K562 (cell line): ENCODE measurements around the gene SLC25A5. TPM values are rescaled to one million over a fixed set of nuclear protein-coding genes. Genes with fewer than 3 reads are reported as not detected.

Experiments used
- ATAC-seq: fragments of 200-7000 bp; cut with Tn5 transposase; 3 replicates; pipeline ENCODE4 v1.9.1; 2020; ENCODE audit warnings: moderate library complexity
- BruUV-seq: library from RNA; stranded (reverse); fragments of 400-500 nt; replicated peaks from 2 replicates; lab custom pipeline; 2021; lab: Mats Ljungman, UMichigan
- CTCF ChIA-PET: fragments of 300-600 bp; formaldehyde crosslinking; extraction: SDS; loops from one replicate; lab custom pipeline; 2021; ENCODE audit warnings: low intra/inter-chr PET ratio; lab: Yijun Ruan, JAX
- POLR2A ChIA-PET: fragments of 300-600, 350-650 bp; sonication (Branson Sonifier 250); formaldehyde crosslinking; extraction: SDS; loops from one replicate; lab custom pipeline; 2021; ENCODE audit warnings: antibody characterized with exemption, inconsistent platforms; lab: Yijun Ruan, JAX
- DNase-seq, 4 experiments: peaks; one replicate each; pipeline versions ENCODE4 v3.0.0 to v3.0.0-alpha.2; 2011 to 2018; ENCODE audit warnings: low spot score in 3 of 4, mixed read lengths in 3 of 4; ENCODE audit errors: extremely low read depth in 1 of 4
- FAIRE-seq: peaks from 2 replicates; lab custom pipeline; 2011; peaks lifted over from hg19 to GRCh38; lab: Jason Lieb, UNC
- H2AFZ ChIP-seq: 2 replicates; pipeline ENCODE4 v1.6.0; 2011; ENCODE audit warnings: low read depth, low read length, control low read depth, inconsistent platforms
- H3K27ac ChIP-seq: fragments of 200-600 bp; 3 replicates; pipeline ENCODE4 v1.8.0; 2011; ENCODE audit warnings: low read depth, mild to moderate bottlenecking, control low read depth, inconsistent platforms, low read length, moderate library complexity, mixed read lengths; ENCODE audit errors: extremely low read depth
- H3K27me3 ChIP-seq, 2 experiments: fragments of 300-600 bp in 1 of 2; 2 replicates in 1 of 2; 3 replicates in 1 of 2; pipeline versions ENCODE4 v1.6.0 to v1.8.0; 2011; ENCODE audit warnings: inconsistent platforms in 2 of 2, low read length in 2 of 2, mild to moderate bottlenecking in 1 of 2, mixed read lengths in 1 of 2, moderate library complexity in 1 of 2; ENCODE audit not compliant: control insufficient read depth in 2 of 2, insufficient read depth in 2 of 2
- H3K36me3 ChIP-seq: fragments of 300-600 bp; 3 replicates; pipeline ENCODE4 v1.8.0; 2011; ENCODE audit warnings: mild to moderate bottlenecking, low read length, inconsistent platforms; ENCODE audit not compliant: control insufficient read depth, insufficient read depth
- H3K4me1 ChIP-seq, 2 experiments: fragments of 200-600 bp in 1 of 2; replicated peaks in 1 of 2; 2 replicates in 1 of 2; 3 replicates in 1 of 2; pipeline versions ENCODE4 v1.5.1 to v1.8.0; 2011; ENCODE audit warnings: inconsistent platforms in 2 of 2, low read length in 2 of 2, mild to moderate bottlenecking in 1 of 2, mixed read lengths in 1 of 2, moderate library complexity in 1 of 2; ENCODE audit not compliant: control insufficient read depth in 2 of 2, insufficient read depth in 2 of 2
- H3K4me2 ChIP-seq: 2 replicates; pipeline ENCODE4 v1.6.1; 2011; ENCODE audit warnings: low read length, control low read depth, inconsistent platforms, mixed read lengths; ENCODE audit not compliant: insufficient read depth
- H3K4me3 ChIP-seq: fragments of 200-600 bp; sonication (generic), shearing (Covaris generic); 2 replicates; pipeline ENCODE4 v1.5.1; 2016; ENCODE audit warnings: control low read depth, inconsistent platforms
- H3K79me2 ChIP-seq: fragments of 200-600 bp; 3 replicates; pipeline ENCODE4 v1.8.0; 2011; ENCODE audit warnings: low read length, inconsistent platforms; ENCODE audit not compliant: control insufficient read depth, insufficient read depth
- H3K9ac ChIP-seq, 2 experiments: 2 replicates each; pipeline versions ENCODE4 v1.6.0 to v1.6.1; 2011; ENCODE audit warnings: low read depth in 2 of 2, low read length in 2 of 2, control low read depth in 1 of 2, inconsistent platforms in 1 of 2, mild to moderate bottlenecking in 1 of 2, mixed read lengths in 1 of 2; ENCODE audit not compliant: insufficient read depth in 1 of 2
- H3K9me1 ChIP-seq: one replicate; pipeline ENCODE4 v1.6.0; 2011; ENCODE audit warnings: inconsistent platforms, mild to moderate bottlenecking, low read length, moderate library complexity; ENCODE audit not compliant: control insufficient read depth, insufficient read depth
- H3K9me3 ChIP-seq: replicated peaks from 2 replicates; pipeline ENCODE4 v1.5.1; 2011; ENCODE audit warnings: low read depth, low read length, inconsistent platforms; ENCODE audit not compliant: control insufficient read depth, insufficient read depth
- H4K20me1 ChIP-seq: replicated peaks from 2 replicates; pipeline ENCODE4 v1.6.1; 2011; ENCODE audit warnings: low read length, inconsistent platforms, mixed read lengths; ENCODE audit not compliant: control insufficient read depth, insufficient read depth
- CCNT2 ChIP-seq: IDR thresholded peaks from 2 replicates; pipeline ENCODE4 v1.6.1; 2011; ENCODE audit warnings: borderline replicate concordance, low read depth, mild to moderate bottlenecking, moderate library complexity, mixed read lengths, low read length; ENCODE audit not compliant: insufficient read length; ENCODE audit errors: extremely low read depth
- ELF4 ChIP-seq: fragments of 450-650 bp; formaldehyde crosslinking; IDR thresholded peaks from 2 replicates; pipeline ENCODE4 v1.4.0; 2022; ENCODE audit warnings: missing genetic modification characterization
- EWSR1 ChIP-seq: fragments of 450-650 bp; IDR thresholded peaks from 2 replicates; pipeline ENCODE4 v1.6.1; 2018; ENCODE audit warnings: borderline replicate concordance, mild to moderate bottlenecking, low read depth, moderate library complexity; ENCODE audit not compliant: partially characterized antibody
- GTF2F1 ChIP-seq: IDR thresholded peaks from 2 replicates; pipeline ENCODE4 v1.6.1; 2011; ENCODE audit warnings: low read depth, low read length, improper control_type of control experiment
- L3MBTL2 ChIP-seq: fragments of 450-650 bp; IDR thresholded peaks from 2 replicates; pipeline ENCODE4 v1.6.1; 2016; ENCODE audit warnings: mild to moderate bottlenecking, moderate library complexity
- POLR2AphosphoS2 ChIP-seq: IDR thresholded peaks from 2 replicates; pipeline ENCODE4 v1.6.1; 2012; ENCODE audit warnings: low read length, improper control_type of control experiment
- SAFB2 ChIP-seq: fragments of 200-400 bp; formaldehyde crosslinking; IDR thresholded peaks from 2 replicates; pipeline ENCODE4 v1.6.1; 2018; ENCODE audit warnings: borderline replicate concordance, low read length, low read depth, moderate library complexity; ENCODE audit not compliant: severe bottlenecking
- TBP ChIP-seq: optimal IDR thresholded peaks from 2 replicates; pipeline ENCODE3; 2011; ENCODE audit warnings: low read depth, low read length, improper control_type of control experiment
- WHSC1 ChIP-seq: IDR thresholded peaks from one replicate; pipeline ENCODE4 v1.6.1; 2012; ENCODE audit warnings: low read length, control low read depth, inconsistent platforms
- YBX1 ChIP-seq: fragments of 450-650 bp; IDR thresholded peaks from 2 replicates; pipeline ENCODE4 v1.7.1; 2016; ENCODE audit warnings: mild to moderate bottlenecking
- ZBTB11 ChIP-seq, 3 experiments: fragments of 200-800 bp in 1 of 3; fragments of 250-450 bp in 1 of 3; fragments of 450-650 bp in 1 of 3; sonication (Bioruptor Pico) in 1 of 3; sonication (Bioruptor generic) in 1 of 3; formaldehyde crosslinking in 1 of 3; IDR thresholded peaks; 2 replicates each; pipeline versions ENCODE4 v1.6.1 to v1.8.0; 2016 to 2022; ENCODE audit warnings: mild to moderate bottlenecking in 2 of 3, missing genetic modification characterization in 2 of 3, missing compliant biosample characterization in 1 of 3, moderate library complexity in 1 of 3
- ZNF134 ChIP-seq: fragments of 250-450 bp; sonication (Bioruptor Pico); conservative IDR thresholded peaks from 2 replicates; pipeline ENCODE4 v1.4.0; 2020
- ZNF212 ChIP-seq: fragments of 450-650 bp; formaldehyde crosslinking; IDR thresholded peaks from 2 replicates; pipeline ENCODE4 v1.4.0; 2020; ENCODE audit warnings: mild to moderate bottlenecking
- ZNF830 ChIP-seq: fragments of 250-450 bp; sonication (Bioruptor Pico); IDR thresholded peaks from 2 replicates; pipeline ENCODE4 v1.5.0; 2021; ENCODE audit warnings: mild to moderate bottlenecking
- WGBS: fragments of 100-300 bp; shearing (Covaris generic); methylation state at CpG from one replicate; pipeline ENCODE4 v1.1.6; 2016; ENCODE audit warnings: low coverage, mixed read lengths; ENCODE audit not compliant: insufficient coverage; ENCODE audit errors: missing lambda C conversion rate; 5-methylcytosine and 5-hydroxymethylcytosine counted together
- in situ Hi-C: fragments of 300-500 bp; cut with MboI; formaldehyde crosslinking; loops from 4 replicates; pipeline ENCODE4 v1.15.0; 2018; ENCODE audit warnings: inconsistent platforms, mixed read lengths
- intact Hi-C: fragments of 100-400 bp; cut with micrococcal nuclease; formaldehyde crosslinking; loops from 2 replicates; pipeline ENCODE4 v1.14.2; 2022
- polyA plus RNA-seq, 8 experiments: library from polyadenylated mRNA; depleted of rRNA in 4 of 8; stranded (reverse) in 5 of 8; unstranded in 3 of 8; fragments of >200 nt; fragmentation: Nextera tagmentation in 2 of 8; fragmentation: Illumina TruSeq in 1 of 8; extraction: Ambion mirVana in 2 of 8; extraction: Trizol in 1 of 8; gene quantifications; 2 replicates each; pipeline versions ENCODE4 v1.2.1 to v1.2.3, GENCODE V29; 2011 to 2014; ENCODE audit warnings: inconsistent platforms in 1 of 8, missing spikeins in 1 of 8
- total RNA-seq, 7 experiments: library from RNA; depleted of rRNA in 6 of 7; stranded (reverse); fragments of >200 nt in 6 of 7; fragmentation: Illumina TruSeq in 2 of 7; extraction: Trizol in 2 of 7; gene quantifications; 2 replicates each; pipeline versions ENCODE4 v1.2.1 to v1.2.3, GENCODE V29; 2011 to 2021; ENCODE audit warnings: low replicate concordance in 1 of 7

The SLC25A5 gene
- total and polyA plus RNA-seq, 9 of the 15 experiments (the other 6 are each of a cell fraction or from before 2014, with no cell fraction given) = 470 to 5,247 (median 596) TPM

GRCh38 chrX:119427795-119428185 lies 40.5 kb upstream of the SLC25A5 start:
- ChIA-PET CTCF (no interaction called here), POLR2A (interaction anchor here (0.6 to 1.3 kb wide), 4 partner anchors 9 to 146 kb away, joined by 3 to 4 read pairs (median 4); partner anchors contain the start of gene SLC25A5)
- H3K4me2 ChIP-seq = no peak overlapping the region
- no peaks in the 10 kb centered on the region for H3K27me3 ChIP-seq
- H4K20me1 ChIP-seq = no peaks in the 10 kb centered on the region
- FAIRE-seq = no peak
- H3K4me3 ChIP-seq = no peak overlapping the region
- H3K9me1 ChIP-seq = no peaks in the 10 kb centered on the region
- intact Hi-C loops = no loop called here
- H2AFZ ChIP-seq = no peak overlapping the region
- peaks cover 9 to 12% of the 10 kb centered on the region in 2 experiments; a peak in 4 of 5 replicates for H3K4me1 ChIP-seq
- no peak for DNase-seq
- no TSS peak for BruUV-seq
- H3K27ac ChIP-seq = no peak overlapping the region
- no peaks in the 10 kb centered on the region for H3K79me2 ChIP-seq
- 0 out of 3 replicates have a peak, but pooled peaks cover 3% of the 10 kb centered on the region for H3K36me3 ChIP-seq
- ATAC-seq = no peak; the same call in 2 of the 3 replicates
- no peak for TF ChIP-seq ZNF212 (CRISPR knock-in tag)
- TF ChIP-seq L3MBTL2 = peak; percentile 29; the same call in 1 of the 2 replicates
- H3K9me3 ChIP-seq = no peaks in the 10 kb centered on the region
- 46% methylated on average over 4 of the region's 4 CpGs for WGBS
- in situ Hi-C loops = no loop called here
- H3K9ac ChIP-seq = no peak overlapping the region

GRCh38 chrX:119429471-119429870 lies 38.8 kb upstream of the SLC25A5 start:
- BruUV-seq = no TSS peak
- Histone ChIP-seq H3K27me3 (no peaks in the 10 kb centered on the region), H3K27ac (no peak overlapping the region), H3K4me1 (peaks cover 9 to 12% of the 10 kb centered on the region in 2 experiments; a peak in 4 of 5 replicates), H3K9ac (no peak overlapping the region), H3K4me3 (no peak overlapping the region), H2AFZ (no peak overlapping the region), H3K4me2 (no peak overlapping the region), H3K9me1 (no peaks in the 10 kb centered on the region), H3K79me2 (no peaks in the 10 kb centered on the region), H4K20me1 (no peaks in the 10 kb centered on the region), H3K9me3 (no peaks in the 10 kb centered on the region), H3K36me3 (0 out of 3 replicates have a peak, but pooled peaks cover 3% of the 10 kb centered on the region)
- intact Hi-C loops = no loop called here
- DNase-seq = no peak
- POLR2A ChIA-PET = no interaction called here
- no peak for FAIRE-seq
- CTCF ChIA-PET = no interaction called here
- no peak for ATAC-seq
- WGBS = 15% methylated on average over 4 of the region's 4 CpGs
- in situ Hi-C loops = no loop called here
- TF ChIP-seq ZNF830 (CRISPR knock-in tag) (no peak), ELF4 (CRISPR knock-in tag) (no peak), CCNT2 (no peak), WHSC1 (no peak), SAFB2 (no peak), GTF2F1 (no peak), POLR2AphosphoS2 (no peak), ZNF134 (CRISPR knock-in tag) (no peak), EWSR1 (no peak), TBP (no peak), YBX1 (no peak), ZBTB11 (CRISPR knock-in tag; IDR thresholded peaks at IDR 0.05) (no peak)
